HEK293 (cell line): ENCODE data around the gene GNPTAB.

Experiments
- CTCF ChIA-PET: fragments of 350-600 bp; formaldehyde crosslinking; extraction: SDS; loops from one replicate; lab custom pipeline; 2021; ENCODE audit warnings: antibody characterized with exemption; lab: Yijun Ruan, JAX
- POLR2A ChIA-PET: fragments of 300-600 bp; formaldehyde crosslinking; extraction: SDS; loops from one replicate; lab custom pipeline; 2020; ENCODE audit warnings: antibody characterized with exemption, inconsistent platforms; lab: Yijun Ruan, JAX
- H3K27ac ChIP-seq: fragments of 200-500 bp; sonication (Bioruptor generic); 2 replicates; pipeline ENCODE4 v1.5.1; 2014; ENCODE audit warnings: low read depth, low read length, control low read depth, inconsistent platforms; ENCODE audit errors: extremely low read depth
- H3K36me3 ChIP-seq, 2 experiments: fragments of 200-500 bp in 1 of 2; sonication (Bioruptor generic) in 1 of 2; 1 replicate in 1 of 2; 2 replicates in 1 of 2; pipeline ENCODE4 v1.5.1; 2014 to 2017; ENCODE audit warnings: inconsistent platforms in 2 of 2, low read length in 2 of 2; ENCODE audit not compliant: control insufficient read depth in 2 of 2, insufficient read depth in 1 of 2
- H3K4me1 ChIP-seq: fragments of 200-500 bp; sonication (Bioruptor generic); 2 replicates; pipeline ENCODE4 v1.5.1; 2014; ENCODE audit warnings: mild to moderate bottlenecking, low read length, inconsistent platforms; ENCODE audit not compliant: control insufficient read depth, insufficient read depth
- H3K4me3 ChIP-seq: 2 replicates; pipeline ENCODE4 v1.5.1; 2011; ENCODE audit warnings: low read depth, mild to moderate bottlenecking, control low read depth, low read length, moderate library complexity
- H3K9me3 ChIP-seq: fragments of 200-500 bp; sonication (Bioruptor generic); 2 replicates; pipeline ENCODE4 v1.5.1; 2014; ENCODE audit warnings: low read depth, low read length, inconsistent platforms; ENCODE audit not compliant: control insufficient read depth, insufficient read depth
- BCL6B ChIP-seq: fragments of 450-650 bp; formaldehyde crosslinking; IDR thresholded peaks from 2 replicates; pipeline ENCODE4 v1.5.1; 2017; ENCODE audit warnings: missing biosample characterization, missing genetic modification characterization
- HIC1 ChIP-seq: fragments of 450-650 bp; formaldehyde crosslinking; IDR thresholded peaks from 2 replicates; pipeline ENCODE4 v1.5.1; 2016; ENCODE audit warnings: missing biosample characterization, missing genetic modification characterization
- KLF1 ChIP-seq: fragments of 450-650 bp; formaldehyde crosslinking; IDR thresholded peaks from 2 replicates; pipeline ENCODE4 v1.5.1; 2016; ENCODE audit warnings: missing biosample characterization, missing genetic modification characterization
- PBX3 ChIP-seq: sonication (generic); formaldehyde crosslinking; IDR thresholded peaks from 2 replicates; pipeline ENCODE4 v1.8.1; 2022; ENCODE audit warnings: mild to moderate bottlenecking, moderate library complexity, missing genetic modification reagents
- ZFHX2 ChIP-seq: fragments of 450-650 bp; formaldehyde crosslinking; conservative IDR thresholded peaks from 2 replicates; pipeline ENCODE4 v1.5.1; 2016; ENCODE audit warnings: missing biosample characterization, missing genetic modification characterization
- ZNF184 ChIP-seq: fragments of 450-650 bp; IDR thresholded peaks from 2 replicates; pipeline ENCODE4 v1.5.1; 2018; ENCODE audit warnings: missing biosample characterization, mild to moderate bottlenecking, missing genetic modification characterization
- ZNF24 ChIP-seq: fragments of 450-650 bp; formaldehyde crosslinking; IDR thresholded peaks from 2 replicates; pipeline ENCODE4 v1.5.1; 2016; ENCODE audit warnings: missing biosample characterization, missing genetic modification characterization
- ZNF518A ChIP-seq: fragments of 450-650 bp; formaldehyde crosslinking; conservative IDR thresholded peaks from 2 replicates; pipeline ENCODE4 v1.5.1; 2016; ENCODE audit warnings: low read depth, missing biosample characterization, missing genetic modification characterization
- ZNF623 ChIP-seq: fragments of 450-650 bp; formaldehyde crosslinking; IDR thresholded peaks from 2 replicates; pipeline ENCODE4 v1.5.1; 2016; ENCODE audit warnings: missing biosample characterization, missing genetic modification characterization
- TF ChIP-seq, protein P1 (sequence below): fragments of 450-650 bp; IDR thresholded peaks from 2 replicates; pipeline ENCODE4 v1.5.1; 2018; ENCODE audit warnings: missing biosample characterization, missing genetic modification characterization
- TF ChIP-seq, protein P2 (sequence below): fragments of 450-650 bp; formaldehyde crosslinking; IDR thresholded peaks from 2 replicates; pipeline ENCODE4 v1.5.1; 2016; ENCODE audit warnings: missing biosample characterization, missing genetic modification characterization

GNPTAB gene

DNA sequence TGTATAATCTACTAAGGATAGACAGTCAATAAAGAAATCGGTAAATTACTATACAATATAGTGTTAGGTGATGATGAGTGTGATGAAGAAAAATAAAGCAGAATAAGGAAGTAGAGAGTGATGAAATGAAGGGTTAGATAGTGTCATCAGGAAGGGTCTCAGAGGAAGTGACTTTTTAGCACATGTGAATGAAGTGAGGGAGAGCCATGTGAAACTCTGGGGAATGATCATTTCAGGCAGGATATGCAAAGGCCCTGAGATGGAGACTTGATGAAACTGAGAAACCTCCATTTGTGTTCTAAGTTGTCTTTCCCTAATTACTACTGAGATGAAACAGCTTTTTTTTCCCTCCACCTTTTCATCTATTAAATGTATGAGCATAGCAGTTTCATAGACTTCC is 19.4 kb upstream of the GNPTAB start:
- ChIA-PET POLR2A (no interaction called here), CTCF (interaction anchor here (0.6 to 2.3 kb wide), 2 partner anchors 10 to 12 kb away, joined by 3 to 9 read pairs; no protein-coding TSS in a partner anchor)
- Histone ChIP-seq H3K9me3 (no peaks in the 10 kb centered on the region), H3K4me3 (no peak overlapping the region), H3K27ac (no peak overlapping the region), H3K4me1 (no peaks in the 10 kb centered on the region; the same call in 1 of the 2 replicates), H3K36me3 (no peaks in the 10 kb centered on the region)
- TF ChIP-seq ZNF623 (tag by site-specific recombination), result peak; percentile 60
- no peak for TF ChIP-seq ZFHX2 (tag by site-specific recombination)
- no peak for TF ChIP-seq ZNF184 (tag by site-specific recombination)
- TF ChIP-seq, protein P1, sequence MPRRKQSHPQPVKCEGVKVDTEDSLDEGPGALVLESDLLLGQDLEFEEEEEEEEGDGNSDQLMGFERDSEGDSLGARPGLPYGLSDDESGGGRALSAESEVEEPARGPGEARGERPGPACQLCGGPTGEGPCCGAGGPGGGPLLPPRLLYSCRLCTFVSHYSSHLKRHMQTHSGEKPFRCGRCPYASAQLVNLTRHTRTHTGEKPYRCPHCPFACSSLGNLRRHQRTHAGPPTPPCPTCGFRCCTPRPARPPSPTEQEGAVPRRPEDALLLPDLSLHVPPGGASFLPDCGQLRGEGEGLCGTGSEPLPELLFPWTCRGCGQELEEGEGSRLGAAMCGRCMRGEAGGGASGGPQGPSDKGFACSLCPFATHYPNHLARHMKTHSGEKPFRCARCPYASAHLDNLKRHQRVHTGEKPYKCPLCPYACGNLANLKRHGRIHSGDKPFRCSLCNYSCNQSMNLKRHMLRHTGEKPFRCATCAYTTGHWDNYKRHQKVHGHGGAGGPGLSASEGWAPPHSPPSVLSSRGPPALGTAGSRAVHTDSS (tag by site-specific recombination), result 0 out of 2 replicates have a peak, but pooled peaks have one; percentile 27
- no peak for TF ChIP-seq PBX3 (CRISPR knock-in tag)

GRCh38 chr12:101847325-101847724 is 16.6 kb upstream of the GNPTAB start:
- TF ChIP-seq KLF1 (tag by site-specific recombination) (no peak), HIC1 (tag by site-specific recombination) (no peak), BCL6B (tag by site-specific recombination) (no peak), ZNF24 (tag by site-specific recombination) (no peak)
- TF ChIP-seq, protein P2, sequence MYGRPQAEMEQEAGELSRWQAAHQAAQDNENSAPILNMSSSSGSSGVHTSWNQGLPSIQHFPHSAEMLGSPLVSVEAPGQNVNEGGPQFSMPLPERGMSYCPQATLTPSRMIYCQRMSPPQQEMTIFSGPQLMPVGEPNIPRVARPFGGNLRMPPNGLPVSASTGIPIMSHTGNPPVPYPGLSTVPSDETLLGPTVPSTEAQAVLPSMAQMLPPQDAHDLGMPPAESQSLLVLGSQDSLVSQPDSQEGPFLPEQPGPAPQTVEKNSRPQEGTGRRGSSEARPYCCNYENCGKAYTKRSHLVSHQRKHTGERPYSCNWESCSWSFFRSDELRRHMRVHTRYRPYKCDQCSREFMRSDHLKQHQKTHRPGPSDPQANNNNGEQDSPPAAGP (tag by site-specific recombination), result no peak
- Histone ChIP-seq H3K9me3 (no peaks in the 10 kb centered on the region), H3K27ac (no peak overlapping the region), H3K4me3 (no peak overlapping the region), H3K36me3 (no peaks in the 10 kb centered on the region), H3K4me1 (no peaks in the 10 kb centered on the region)
- POLR2A ChIA-PET, result no interaction called here
- CTCF ChIA-PET, result interaction anchor here (0.9 kb wide), 1 partner anchor 73 kb away, joined by 4 read pairs; no protein-coding TSS in a partner anchor

- no peak overlapping the region for H3K4me3 ChIP-seq
- no peaks in the 10 kb centered on the region for H3K36me3 ChIP-seq
- ChIA-PET POLR2A (no interaction called here), CTCF (interaction anchor here (0.6 kb wide), 2 partner anchors 16 to 78 kb away, joined by 5 to 7 read pairs; no protein-coding TSS in a partner anchor)
- no peaks in the 10 kb centered on the region for H3K9me3 ChIP-seq
- no peak overlapping the region for H3K27ac ChIP-seq
- no peak for TF ChIP-seq ZNF518A (tag by site-specific recombination)
- H3K4me1 ChIP-seq, result no peaks in the 10 kb centered on the region
Observed at GRCh38 chr12:101845137-101845711, 14.5 kb upstream of the GNPTAB start.
